HL-60 (cell line): Measurements from ENCODE around the gene STX8.

Experiments used
- DNase-seq, 2 experiments: peaks; one replicate each; pipeline ENCODE4 v3.0.0-alpha.2; 2010 to 2020; ENCODE audit warnings: low read depth in 1 of 2, low spot score in 1 of 2
- H3K27ac ChIP-seq: fragments of 250-450 bp; sonication (Bioruptor Pico); replicated peaks from 2 replicates; pipeline ENCODE4 v1.5.1; 2020; ENCODE audit warnings: mild to moderate bottlenecking, moderate library complexity
- H3K27me3 ChIP-seq: fragments of 250-450 bp; sonication (Bioruptor Pico); 2 replicates; pipeline ENCODE4 v1.5.1; 2021; ENCODE audit warnings: mild to moderate bottlenecking, moderate library complexity; ENCODE audit not compliant: insufficient read depth, poor library complexity, severe bottlenecking
- H3K4me3 ChIP-seq: replicated peaks from 2 replicates; pipeline ENCODE4 v1.5.1; 2011; ENCODE audit warnings: mild to moderate bottlenecking, control low read depth, low read length; ENCODE audit not compliant: insufficient read depth
- GABPA ChIP-seq: IDR thresholded peaks from 2 replicates; pipeline ENCODE4 v1.6.1; 2012; ENCODE audit warnings: low read depth
- POLR2AphosphoS5 ChIP-seq: IDR thresholded peaks from 2 replicates; pipeline ENCODE4 v1.6.1; 2012; ENCODE audit warnings: low read depth
- SPI1 ChIP-seq: IDR thresholded peaks from 2 replicates; pipeline ENCODE4 v1.6.1; 2012; ENCODE audit warnings: low read depth, mild to moderate bottlenecking, borderline replicate concordance
- TF ChIP-seq, protein P1 (sequence below): IDR thresholded peaks from one replicate; pipeline ENCODE4 v1.5.1; 2011; ENCODE audit warnings: low read length, control low read depth, inconsistent platforms; ENCODE audit not compliant: insufficient read depth
- TF ChIP-seq, protein P2 (sequence below): IDR thresholded peaks from 2 replicates; pipeline ENCODE4 v1.6.1; 2012; ENCODE audit warnings: low read depth; ENCODE audit not compliant: insufficient replicate concordance

The STX8 gene

DNA sequence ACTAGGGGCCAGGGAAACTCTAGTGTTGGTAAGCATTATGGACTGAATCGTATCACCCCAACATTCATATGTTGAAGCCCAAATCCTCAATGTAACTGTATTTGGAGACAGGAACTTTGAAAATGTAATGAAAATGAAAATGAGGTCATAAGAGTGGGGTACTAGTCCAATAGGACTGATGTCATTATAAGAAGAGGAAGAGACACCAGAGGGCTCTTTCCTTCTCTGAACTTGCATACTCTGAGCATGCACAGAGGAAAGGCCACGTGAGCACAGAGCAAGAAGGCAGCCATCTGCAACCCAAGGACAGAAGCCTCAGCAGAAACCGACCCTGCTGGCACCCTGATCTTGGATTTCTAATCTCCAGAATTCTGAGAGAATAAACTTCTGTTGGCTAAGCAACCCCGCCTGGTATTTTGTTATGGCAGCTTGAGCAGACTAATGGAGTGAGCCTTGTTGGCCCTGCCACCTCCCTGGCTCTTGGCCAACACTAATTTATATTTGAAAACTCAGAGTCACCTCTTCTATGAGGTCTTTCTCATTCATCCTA lies 280.9 kb downstream of the STX8 start:
- no peak overlapping the region for H3K27ac ChIP-seq
- DNase-seq, result peak; percentile 0 to 1
- no peak for TF ChIP-seq POLR2AphosphoS5
- TF ChIP-seq, protein P1, sequence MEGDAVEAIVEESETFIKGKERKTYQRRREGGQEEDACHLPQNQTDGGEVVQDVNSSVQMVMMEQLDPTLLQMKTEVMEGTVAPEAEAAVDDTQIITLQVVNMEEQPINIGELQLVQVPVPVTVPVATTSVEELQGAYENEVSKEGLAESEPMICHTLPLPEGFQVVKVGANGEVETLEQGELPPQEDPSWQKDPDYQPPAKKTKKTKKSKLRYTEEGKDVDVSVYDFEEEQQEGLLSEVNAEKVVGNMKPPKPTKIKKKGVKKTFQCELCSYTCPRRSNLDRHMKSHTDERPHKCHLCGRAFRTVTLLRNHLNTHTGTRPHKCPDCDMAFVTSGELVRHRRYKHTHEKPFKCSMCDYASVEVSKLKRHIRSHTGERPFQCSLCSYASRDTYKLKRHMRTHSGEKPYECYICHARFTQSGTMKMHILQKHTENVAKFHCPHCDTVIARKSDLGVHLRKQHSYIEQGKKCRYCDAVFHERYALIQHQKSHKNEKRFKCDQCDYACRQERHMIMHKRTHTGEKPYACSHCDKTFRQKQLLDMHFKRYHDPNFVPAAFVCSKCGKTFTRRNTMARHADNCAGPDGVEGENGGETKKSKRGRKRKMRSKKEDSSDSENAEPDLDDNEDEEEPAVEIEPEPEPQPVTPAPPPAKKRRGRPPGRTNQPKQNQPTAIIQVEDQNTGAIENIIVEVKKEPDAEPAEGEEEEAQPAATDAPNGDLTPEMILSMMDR, result no peak
- no peak for TF ChIP-seq SPI1
- no peak for TF ChIP-seq GABPA
- TF ChIP-seq, protein P2, sequence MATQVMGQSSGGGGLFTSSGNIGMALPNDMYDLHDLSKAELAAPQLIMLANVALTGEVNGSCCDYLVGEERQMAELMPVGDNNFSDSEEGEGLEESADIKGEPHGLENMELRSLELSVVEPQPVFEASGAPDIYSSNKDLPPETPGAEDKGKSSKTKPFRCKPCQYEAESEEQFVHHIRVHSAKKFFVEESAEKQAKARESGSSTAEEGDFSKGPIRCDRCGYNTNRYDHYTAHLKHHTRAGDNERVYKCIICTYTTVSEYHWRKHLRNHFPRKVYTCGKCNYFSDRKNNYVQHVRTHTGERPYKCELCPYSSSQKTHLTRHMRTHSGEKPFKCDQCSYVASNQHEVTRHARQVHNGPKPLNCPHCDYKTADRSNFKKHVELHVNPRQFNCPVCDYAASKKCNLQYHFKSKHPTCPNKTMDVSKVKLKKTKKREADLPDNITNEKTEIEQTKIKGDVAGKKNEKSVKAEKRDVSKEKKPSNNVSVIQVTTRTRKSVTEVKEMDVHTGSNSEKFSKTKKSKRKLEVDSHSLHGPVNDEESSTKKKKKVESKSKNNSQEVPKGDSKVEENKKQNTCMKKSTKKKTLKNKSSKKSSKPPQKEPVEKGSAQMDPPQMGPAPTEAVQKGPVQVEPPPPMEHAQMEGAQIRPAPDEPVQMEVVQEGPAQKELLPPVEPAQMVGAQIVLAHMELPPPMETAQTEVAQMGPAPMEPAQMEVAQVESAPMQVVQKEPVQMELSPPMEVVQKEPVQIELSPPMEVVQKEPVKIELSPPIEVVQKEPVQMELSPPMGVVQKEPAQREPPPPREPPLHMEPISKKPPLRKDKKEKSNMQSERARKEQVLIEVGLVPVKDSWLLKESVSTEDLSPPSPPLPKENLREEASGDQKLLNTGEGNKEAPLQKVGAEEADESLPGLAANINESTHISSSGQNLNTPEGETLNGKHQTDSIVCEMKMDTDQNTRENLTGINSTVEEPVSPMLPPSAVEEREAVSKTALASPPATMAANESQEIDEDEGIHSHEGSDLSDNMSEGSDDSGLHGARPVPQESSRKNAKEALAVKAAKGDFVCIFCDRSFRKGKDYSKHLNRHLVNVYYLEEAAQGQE, result no peak
- H3K27me3 ChIP-seq, result no peaks in the 10 kb centered on the region
- no peak overlapping the region for H3K4me3 ChIP-seq

DNA sequence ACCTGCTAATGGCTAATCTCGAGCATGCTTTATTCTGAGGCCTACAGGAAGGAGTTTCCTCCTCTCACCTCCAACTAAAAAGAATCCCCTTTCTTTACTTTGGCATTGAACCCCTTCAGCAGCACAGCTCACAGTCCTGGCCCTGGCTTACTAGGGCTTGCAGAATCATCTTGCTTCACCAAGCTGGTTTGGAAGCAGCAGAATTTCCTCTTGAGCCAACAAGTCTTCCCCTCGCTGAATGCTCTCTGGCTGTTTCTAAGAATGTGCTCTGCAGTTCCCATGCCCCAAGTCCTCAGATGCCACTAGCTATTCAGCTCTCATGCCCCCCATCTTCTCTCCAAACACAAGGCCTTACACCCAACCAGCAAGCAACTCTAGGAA lies 283.1 kb downstream of the STX8 start:
- no peak for DNase-seq
- Histone ChIP-seq H3K27me3 (no peaks in the 10 kb centered on the region), H3K27ac (no peak overlapping the region), H3K4me3 (no peak overlapping the region)
- no peak for TF ChIP-seq POLR2AphosphoS5
- TF ChIP-seq SPI1, result no peak
- no peak for TF ChIP-seq GABPA
- TF ChIP-seq, protein P1, result no peak
- TF ChIP-seq, protein P2, result no peak

DNA sequence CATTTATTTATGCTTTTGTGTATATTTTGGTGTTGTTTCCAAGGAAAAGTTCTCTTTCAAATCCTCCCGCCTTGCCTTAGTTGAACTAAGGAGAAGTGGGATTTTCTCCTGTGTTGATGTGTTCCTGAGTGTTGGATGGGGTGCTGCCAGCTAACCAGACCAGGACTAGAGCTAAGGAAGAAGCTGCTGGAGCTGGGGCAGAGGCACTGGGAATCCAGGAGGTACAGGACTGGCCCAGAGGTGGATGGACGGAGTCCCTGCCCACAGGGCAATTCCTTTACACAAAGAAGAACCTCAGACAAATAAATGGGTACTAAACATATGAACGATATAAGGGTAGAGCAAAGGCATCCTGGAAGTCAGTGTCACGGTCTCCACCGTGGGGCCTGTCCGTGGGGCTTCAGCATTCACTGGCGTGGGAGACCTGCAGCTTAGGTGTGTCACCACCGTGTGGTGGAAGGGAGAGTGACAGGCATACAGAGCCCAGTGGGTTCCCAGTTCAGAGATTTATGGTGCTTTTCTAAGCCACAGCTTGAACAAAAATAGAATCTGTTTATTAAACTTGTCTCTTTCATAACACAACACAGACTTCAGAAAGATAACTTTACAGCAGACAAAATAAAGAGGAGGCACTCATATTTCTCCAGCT lies 283.6 kb downstream of the STX8 start:
- Histone ChIP-seq H3K4me3 (no peak overlapping the region), H3K27me3 (no peaks in the 10 kb centered on the region), H3K27ac (no peak overlapping the region)
- no peak for DNase-seq
- TF ChIP-seq, protein P1, result no peak
- TF ChIP-seq POLR2AphosphoS5 (no peak), SPI1 (no peak), GABPA (no peak)
- TF ChIP-seq, protein P2, result no peak
